H9 (cell line): ENCODE data around the gene ATRIP. TPM values are rescaled to one million over a fixed set of nuclear protein-coding genes. Genes with fewer than 3 reads are reported as not detected.
A peak's percentile ranks its signal among the peaks of the same experiment; 100 is the strongest.

Source experiments
- DNase-seq: peaks from one replicate; pipeline ENCODE4 v3.0.0-alpha.2; 2017
- H2AFZ ChIP-seq: one replicate; pipeline ENCODE4 v1.6.1; 2013; ENCODE audit warnings: mild to moderate bottlenecking, low read length, control low read depth, moderate library complexity
- H2AK5ac ChIP-seq: 2 replicates; pipeline ENCODE4 v1.6.1; 2013; ENCODE audit warnings: low read length, control low read depth, mixed read lengths; ENCODE audit not compliant: insufficient read length
- H2BK120ac ChIP-seq: one replicate; pipeline ENCODE4 v1.6.1; 2013; ENCODE audit warnings: low read depth, mild to moderate bottlenecking, low read length, control low read depth, inconsistent platforms; ENCODE audit not compliant: poor library complexity, severe bottlenecking
- H2BK12ac ChIP-seq: 2 replicates; pipeline ENCODE4 v1.6.1; 2013; ENCODE audit warnings: low read length, control low read depth, mixed read lengths, low read depth; ENCODE audit not compliant: insufficient read length
- H2BK15ac ChIP-seq: 2 replicates; pipeline ENCODE4 v1.6.1; 2013; ENCODE audit warnings: low read depth, low read length, control low read depth
- H2BK20ac ChIP-seq: one replicate; pipeline ENCODE4 v1.6.1; 2013; ENCODE audit warnings: low read depth, mild to moderate bottlenecking, low read length, control low read depth, inconsistent platforms; ENCODE audit not compliant: poor library complexity, severe bottlenecking
- H2BK5ac ChIP-seq: 2 replicates; pipeline ENCODE4 v1.6.1; 2013; ENCODE audit warnings: low read length, control low read depth, mixed read lengths; ENCODE audit not compliant: insufficient read length
- H3K14ac ChIP-seq: 2 replicates; pipeline ENCODE4 v1.6.1; 2013; ENCODE audit warnings: low read length, control low read depth; ENCODE audit not compliant: insufficient read depth
- H3K18ac ChIP-seq: 2 replicates; pipeline ENCODE4 v1.6.1; 2013; ENCODE audit warnings: low read depth, mild to moderate bottlenecking, mixed read lengths, low read length, control low read depth; ENCODE audit not compliant: insufficient read length
- H3K23ac ChIP-seq: 2 replicates; pipeline ENCODE4 v1.6.1; 2013; ENCODE audit warnings: low read length, control low read depth, mixed read lengths, low read depth; ENCODE audit not compliant: insufficient read length
- H3K23me2 ChIP-seq: 2 replicates; pipeline ENCODE4 v1.6.1; 2013; ENCODE audit warnings: low read depth, mild to moderate bottlenecking, mixed read lengths, low read length, control low read depth; ENCODE audit not compliant: insufficient read length, poor library complexity, severe bottlenecking
- H3K27ac ChIP-seq: 2 replicates; pipeline ENCODE4 v1.5.1; 2013; ENCODE audit warnings: low read length, control low read depth, mixed read lengths, low read depth; ENCODE audit not compliant: insufficient read length
- H3K27me3 ChIP-seq: 2 replicates; pipeline ENCODE4 v1.6.1; 2013; ENCODE audit warnings: low read length, control low read depth, inconsistent platforms; ENCODE audit not compliant: insufficient read depth
- H3K4ac ChIP-seq: 2 replicates; pipeline ENCODE4 v1.6.1; 2013; ENCODE audit warnings: low read depth, mild to moderate bottlenecking, control low read depth, inconsistent platforms, low read length, moderate library complexity
- H3K4me1 ChIP-seq: 2 replicates; pipeline ENCODE4 v1.6.1; 2013; ENCODE audit warnings: low read length, control low read depth, inconsistent platforms; ENCODE audit not compliant: insufficient read depth
- H3K4me2 ChIP-seq: 2 replicates; pipeline ENCODE4 v1.6.1; 2013; ENCODE audit warnings: low read length, control low read depth, mixed read lengths; ENCODE audit not compliant: insufficient read length, insufficient read depth
- H3K56ac ChIP-seq: 2 replicates; pipeline ENCODE4 v1.6.1; 2013; ENCODE audit warnings: low read depth, mild to moderate bottlenecking, mixed read lengths, low read length, control low read depth; ENCODE audit not compliant: insufficient read length
- H3K79me1 ChIP-seq: 2 replicates; pipeline ENCODE4 v1.6.1; 2013; ENCODE audit warnings: low read depth, mild to moderate bottlenecking, moderate library complexity, low read length, control low read depth, inconsistent platforms; ENCODE audit not compliant: insufficient read depth, poor library complexity, severe bottlenecking
- H3K79me2 ChIP-seq: 2 replicates; pipeline ENCODE4 v1.6.1; 2013; ENCODE audit warnings: low read length, control low read depth, inconsistent platforms; ENCODE audit not compliant: insufficient read depth
- H3K9ac ChIP-seq: 2 replicates; pipeline ENCODE4 v1.6.1; 2013; ENCODE audit warnings: low read length, control low read depth, mixed read lengths; ENCODE audit not compliant: insufficient read length; ENCODE audit errors: extremely low read depth
- H3K9me3 ChIP-seq: one replicate; pipeline ENCODE4 v1.6.1; 2013; ENCODE audit warnings: low read depth, low read length, inconsistent platforms; ENCODE audit not compliant: control insufficient read depth
- H3T11ph ChIP-seq: one replicate; pipeline ENCODE4 v1.6.1; 2013; ENCODE audit warnings: mild to moderate bottlenecking, low read length, control low read depth, inconsistent platforms
- H4K20me1 ChIP-seq: one replicate; pipeline ENCODE4 v1.6.1; 2013; ENCODE audit not compliant: control insufficient read depth, insufficient read length, insufficient read depth
- H4K5ac ChIP-seq: 2 replicates; pipeline ENCODE4 v1.6.1; 2013; ENCODE audit warnings: low read depth, mild to moderate bottlenecking, mixed read lengths, low read length, control low read depth; ENCODE audit not compliant: insufficient read length
- H4K8ac ChIP-seq: replicated peaks from 2 replicates; pipeline ENCODE4 v1.6.1; 2013; ENCODE audit warnings: low read length, control low read depth, mixed read lengths, low read depth; ENCODE audit not compliant: insufficient read length
- H4K91ac ChIP-seq: 2 replicates; pipeline ENCODE4 v1.6.1; 2013; ENCODE audit warnings: low read depth, mild to moderate bottlenecking, moderate library complexity, mixed read lengths, low read length, control low read depth; ENCODE audit not compliant: insufficient read length
- H3K27ac Mint-ChIP-seq, 3 experiments: 2 replicates in 2 of 3; 3 replicates in 1 of 3; pipeline ENCODE4 v1.8.0; 2020 to 2021; ENCODE audit warnings: mixed read lengths in 3 of 3, mild to moderate bottlenecking in 1 of 3, moderate library complexity in 1 of 3
- H3K27me3 Mint-ChIP-seq: 2 replicates; pipeline ENCODE4 v1.8.0; 2021; ENCODE audit warnings: low read depth, mild to moderate bottlenecking, moderate library complexity, mixed read lengths
- H3K36me3 Mint-ChIP-seq, 3 experiments: 2 replicates in 2 of 3; 3 replicates in 1 of 3; pipeline ENCODE4 v1.8.0; 2020 to 2021; ENCODE audit warnings: low read depth in 3 of 3, mixed read lengths in 3 of 3; ENCODE audit not compliant: insufficient read depth in 1 of 3
- H3K4me1 Mint-ChIP-seq, 2 experiments: 2 replicates each; pipeline ENCODE4 v1.8.0; 2020; ENCODE audit warnings: mixed read lengths in 2 of 2
- H3K4me3 Mint-ChIP-seq, 2 experiments: 2 replicates in 1 of 2; 3 replicates in 1 of 2; pipeline ENCODE4 v1.8.0; 2020 to 2021; ENCODE audit warnings: mild to moderate bottlenecking in 2 of 2, mixed read lengths in 2 of 2, moderate library complexity in 1 of 2
- H3K9me3 Mint-ChIP-seq, 2 experiments: 2 replicates in 1 of 2; 3 replicates in 1 of 2; pipeline ENCODE4 v1.8.0; 2020; ENCODE audit warnings: mild to moderate bottlenecking in 2 of 2, mixed read lengths in 2 of 2, moderate library complexity in 1 of 2
- CTCF ChIP-seq: fragments of 200-600 bp; sonication (generic); conservative IDR thresholded peaks from 3 replicates; pipeline ENCODE4 v1.8.0; 2021; ENCODE audit warnings: antibody characterized with exemption, mild to moderate bottlenecking
- WGBS: extraction: QIAGEN DNeasy Blood & Tissue Kit; methylation state at CpG from one replicate; pipeline ENCODE4 v1.1.7; 2013; ENCODE audit warnings: missing lambda C conversion rate, low lambda C conversion rate, mixed read lengths; ENCODE audit not compliant: insufficient read length; ENCODE audit errors: extremely low coverage; 5-methylcytosine and 5-hydroxymethylcytosine counted together
- total RNA-seq: library from RNA; stranded (reverse); gene quantifications from 2 replicates; pipeline ENCODE4 v1.2.1, GENCODE V29; 2021

The ATRIP gene
- total RNA-seq, 1 experiment from 2014 or later = 16.3 TPM

- Mint-ChIP-seq H3K4me1 (peaks cover 16 to 26% of the 10 kb centered on the region in 2 experiments), H3K4me3 (no peak overlapping the region; a peak in 1 of 5 replicates), H3K27ac (peak overlapping the region; percentile 90 to 99 (median 99); a peak in 6 of 7 replicates), H3K9me3 (no peaks in the 10 kb centered on the region), H3K27me3 (no peaks in the 10 kb centered on the region; the same call in 1 of the 2 replicates), H3K36me3 (peaks cover 13 to 32% (median 32%) of the 10 kb centered on the region in 3 experiments)
- Histone ChIP-seq H3K79me1 (no peaks in the 10 kb centered on the region), H4K8ac (no peak overlapping the region), H4K91ac (peak overlapping the region; percentile 92), H3K4me1 (no peaks in the 10 kb centered on the region), H2BK12ac (peak overlapping the region; percentile 85), H2AK5ac (no peak overlapping the region), H3K4ac (peak overlapping the region; percentile 88), H3K18ac (peak overlapping the region; percentile 92), H3K27ac (peak overlapping the region; percentile 44), H2BK15ac (peak overlapping the region; percentile 7; the same call in 1 of the 2 replicates), H3K23ac (no peak overlapping the region), H4K20me1 (no peaks in the 10 kb centered on the region), H3K4me2 (no peak overlapping the region), H2BK20ac (no peak overlapping the region), H3K14ac (peak overlapping the region; percentile 87), H2BK5ac (peak overlapping the region; percentile 43), H3K27me3 (no peaks in the 10 kb centered on the region), H3K9me3 (no peaks in the 10 kb centered on the region), H2AFZ (no peak overlapping the region), H3K9ac (peak overlapping the region; percentile 15), H2BK120ac (peak overlapping the region; percentile 96), H3K23me2 (no peaks in the 10 kb centered on the region), H3T11ph (no peak overlapping the region), H3K56ac (no peak overlapping the region), H3K79me2 (no peaks in the 10 kb centered on the region; the same call in 1 of the 2 replicates), H4K5ac (peak overlapping the region; percentile 37)
- WGBS = no CpG with 5 or more reads among the region's 19 CpGs
- TF ChIP-seq CTCF = no peak
- peak; percentile 35 for DNase-seq
These were observed 20.0 kb downstream of the ATRIP start for GRCh38 chr3:48466386-48467109.
